ENCODE results near the gene TMEM267. TPM values are rescaled to one million over a fixed set of nuclear protein-coding genes. Genes with fewer than 3 reads are reported as not detected.
"Not testable (repeated sequence)": the region's sequence is repeated elsewhere in the genome, so short reads cannot be mapped to it uniquely, and the experiment has no call there.

Gene TMEM267
- total RNA-seq, 2 experiments from 2014 or later: 14.5 to 16.4 TPM

- POLR2A ChIA-PET: no interaction called here
- Mint-ChIP-seq H3K9me3 (no peaks in the 10 kb centered on the region), H3K36me3 (ENCODE audit: low read depth) (peaks cover 30% of the 10 kb centered on the region)
Observed at GRCh38 chr5:43491326-43491725, 7.7 kb upstream of the TMEM267 start.

GRCh38 chr5:43486353-43486752, 2.7 kb upstream of the TMEM267 start:
- no peak overlapping the region for H3K4me3 Mint-ChIP-seq
- H3K36me3 Mint-ChIP-seq (ENCODE audit: low read depth): peaks cover 19% of the 10 kb centered on the region
- ChIA-PET CTCF (interaction anchor here (2.7 to 3.6 kb wide), 2 partner anchors 20 to 366 kb away, joined by 12 to 23 read pairs; partner anchors contain the start of gene ZNF131), POLR2A (interaction anchor here (0.9 to 1.0 kb wide), 2 partner anchors 29 to 174 kb away, joined by 3 read pairs; partner anchors contain the start of gene C5orf34)
- H3K9me3 Mint-ChIP-seq: no peaks in the 10 kb centered on the region
- no peaks in the 10 kb centered on the region for H3K27me3 Mint-ChIP-seq
- peaks cover 36% of the 10 kb centered on the region for H3K4me1 Mint-ChIP-seq
- DNase-seq: no peak
- peak overlapping the region; percentile 100 for H3K27ac Mint-ChIP-seq

More at GRCh38 chr5:43491326-43491725, 7.7 kb upstream of the TMEM267 start:
- no peak overlapping the region for H3K27ac Mint-ChIP-seq
- DNase-seq: no peak
- H3K4me3 Mint-ChIP-seq: no peak overlapping the region
- CTCF ChIA-PET: no interaction called here
- peaks cover 3% of the 10 kb centered on the region for H3K4me1 Mint-ChIP-seq
- no peaks in the 10 kb centered on the region for H3K27me3 Mint-ChIP-seq

- DNase-seq: no peak
- peaks cover 40% of the 10 kb centered on the region for H3K4me1 Mint-ChIP-seq
Observed at GRCh38 chr5:43485406-43485805, 1.7 kb upstream of the TMEM267 start.

GRCh38 chr5:43484106-43484849, 613 bp upstream of the TMEM267 start:
- peak overlapping the region; percentile 100 for H3K27ac Mint-ChIP-seq
- peaks cover 21% of the 10 kb centered on the region for H3K36me3 Mint-ChIP-seq (ENCODE audit: low read depth)
- no peaks in the 10 kb centered on the region for H3K9me3 Mint-ChIP-seq

More at GRCh38 chr5:43485406-43485805, 1.7 kb upstream of the TMEM267 start:
- ChIA-PET CTCF (interaction anchor here (1.7 to 3.6 kb wide), 8 partner anchors 18 to 379 kb away, joined by 5 to 23 read pairs (median 6); partner anchors contain the start of genes C5orf34 and ZNF131), POLR2A (interaction anchor here (0.7 to 1.0 kb wide), 3 partner anchors 30 to 380 kb away, joined by 3 read pairs; partner anchors contain the start of gene C5orf34)
- H3K36me3 Mint-ChIP-seq (ENCODE audit: low read depth): peaks cover 22% of the 10 kb centered on the region
- peak overlapping the region; percentile 8 for H3K4me3 Mint-ChIP-seq
- H3K9me3 Mint-ChIP-seq: no peaks in the 10 kb centered on the region
- no peaks in the 10 kb centered on the region for H3K27me3 Mint-ChIP-seq
- peak overlapping the region; percentile 100 for H3K27ac Mint-ChIP-seq

GRCh38 chr5:43482490-43483297, 971 bp downstream of the TMEM267 start:
- Mint-ChIP-seq H3K36me3 (ENCODE audit: low read depth) (peaks cover 10% of the 10 kb centered on the region), H3K4me3 (peak overlapping the region; percentile 97), H3K4me1 (peaks cover 45% of the 10 kb centered on the region), H3K27me3 (no peaks in the 10 kb centered on the region), H3K9me3 (no peaks in the 10 kb centered on the region), H3K27ac (peak overlapping the region; percentile 100)
- no peak for DNase-seq
- ChIA-PET POLR2A (no interaction called here), CTCF (no interaction called here)

More at GRCh38 chr5:43484106-43484849, 613 bp upstream of the TMEM267 start:
- peak; percentile 90 for DNase-seq
- POLR2A ChIA-PET: interaction anchor here (0.6 to 1.5 kb wide), 11 partner anchors 18 to 1326 kb away, joined by 3 to 7 read pairs (median 4); partner anchors contain the start of genes C5orf34, HMGCS1 and ZNF131
- Mint-ChIP-seq H3K27me3 (no peaks in the 10 kb centered on the region), H3K4me1 (peaks cover 45% of the 10 kb centered on the region), H3K4me3 (peak overlapping the region; percentile 97)
- CTCF ChIA-PET: interaction anchor here (0.5 to 3.6 kb wide), 49 partner anchors 8 to 1674 kb away, joined by 3 to 23 read pairs (median 4); partner anchors contain the start of genes C5orf34, CCL28, HMGCS1 and NIM1K

- Mint-ChIP-seq H3K27me3 (no peaks in the 10 kb centered on the region), H3K36me3 (ENCODE audit: low read depth) (peaks cover 76% of the 10 kb centered on the region), H3K4me3 (no peak overlapping the region), H3K27ac (no peak overlapping the region), H3K9me3 (peaks cover 31% of the 10 kb centered on the region), H3K4me1 (peaks cover 6% of the 10 kb centered on the region)
- DNase-seq: no peak
- POLR2A ChIA-PET: interaction anchor here (0.7 kb wide), 1 partner anchor 32 kb away, joined by 3 read pairs; no protein-coding TSS in a partner anchor
- CTCF ChIA-PET: interaction anchor here (1.1 kb wide), 1 partner anchor 14 kb away, joined by 5 read pairs; the partner anchor contains the start of gene TMEM267
Observed at GRCh38 chr5:43469671-43470391, 13.8 kb downstream of the TMEM267 start.

- Mint-ChIP-seq H3K27ac (no peak overlapping the region), H3K27me3 (no peaks in the 10 kb centered on the region), H3K36me3 (ENCODE audit: low read depth) (peaks cover 71% of the 10 kb centered on the region), H3K4me1 (no peaks in the 10 kb centered on the region), H3K4me3 (no peak overlapping the region), H3K9me3 (peaks cover 27% of the 10 kb centered on the region)
- POLR2A ChIA-PET: interaction anchor here (0.6 kb wide), 1 partner anchor 9 kb away, joined by 3 read pairs; no protein-coding TSS in a partner anchor
- DNase-seq: no peak
- CTCF ChIA-PET: interaction anchor here (0.6 to 1.6 kb wide), 3 partner anchors 13 to 1347 kb away, joined by 3 to 6 read pairs (median 3); partner anchors contain the start of gene TMEM267
Observed at GRCh38 chr5:43467100-43467499, 16.6 kb downstream of the TMEM267 start.

- H3K27me3 Mint-ChIP-seq, H3K4me1 Mint-ChIP-seq, POLR2A ChIA-PET, H3K27ac Mint-ChIP-seq, DNase-seq, H3K4me3 Mint-ChIP-seq, CTCF ChIA-PET: not testable (repeated sequence)
- Mint-ChIP-seq H3K36me3 (ENCODE audit: low read depth) (peaks cover 66% of the 10 kb centered on the region), H3K9me3 (peaks cover 22% of the 10 kb centered on the region)
Observed at GRCh38 chr5:43465455-43465854, 18.2 kb downstream of the TMEM267 start.

- Mint-ChIP-seq H3K27ac (no peak overlapping the region), H3K36me3 (ENCODE audit: low read depth) (peaks cover 54% of the 10 kb centered on the region), H3K4me1 (no peaks in the 10 kb centered on the region), H3K9me3 (peaks cover 19% of the 10 kb centered on the region), H3K27me3 (no peaks in the 10 kb centered on the region), H3K4me3 (no peak overlapping the region)
- ChIA-PET CTCF (no interaction called here), POLR2A (no interaction called here)
- no peak for DNase-seq
Observed at GRCh38 chr5:43461066-43461465, 22.6 kb downstream of the TMEM267 start.

GRCh38 chr5:43456556-43456955, 27.1 kb downstream of the TMEM267 start:
- Mint-ChIP-seq H3K36me3 (ENCODE audit: low read depth) (peaks cover 45% of the 10 kb centered on the region), H3K27ac (no peak overlapping the region), H3K9me3 (peaks cover 17% of the 10 kb centered on the region), H3K27me3 (no peaks in the 10 kb centered on the region), H3K4me3 (no peak overlapping the region), H3K4me1 (no peaks in the 10 kb centered on the region)
- POLR2A ChIA-PET: no interaction called here
- no peak for DNase-seq
- CTCF ChIA-PET: interaction anchor here (0.5 to 1.4 kb wide), 2 partner anchors 14 to 303 kb away, joined by 3 read pairs; no protein-coding TSS in a partner anchor

GRCh38 chr5:43441575-43441974, 42.1 kb downstream of the TMEM267 start:
- POLR2A ChIA-PET, H3K4me1 Mint-ChIP-seq, DNase-seq, H3K27ac Mint-ChIP-seq, H3K4me3 Mint-ChIP-seq: not testable (repeated sequence)
- Mint-ChIP-seq H3K27me3 (peaks cover 10% of the 10 kb centered on the region), H3K9me3 (peaks cover 36% of the 10 kb centered on the region), H3K36me3 (ENCODE audit: low read depth) (peaks cover 26% of the 10 kb centered on the region)
- CTCF ChIA-PET: interaction anchor here (1.1 kb wide), 1 partner anchor 29 kb away, joined by 3 read pairs; the partner anchor contains the start of gene CCL28
